ENCODE measurements around the gene SELENON.

The SELENON gene

DNA sequence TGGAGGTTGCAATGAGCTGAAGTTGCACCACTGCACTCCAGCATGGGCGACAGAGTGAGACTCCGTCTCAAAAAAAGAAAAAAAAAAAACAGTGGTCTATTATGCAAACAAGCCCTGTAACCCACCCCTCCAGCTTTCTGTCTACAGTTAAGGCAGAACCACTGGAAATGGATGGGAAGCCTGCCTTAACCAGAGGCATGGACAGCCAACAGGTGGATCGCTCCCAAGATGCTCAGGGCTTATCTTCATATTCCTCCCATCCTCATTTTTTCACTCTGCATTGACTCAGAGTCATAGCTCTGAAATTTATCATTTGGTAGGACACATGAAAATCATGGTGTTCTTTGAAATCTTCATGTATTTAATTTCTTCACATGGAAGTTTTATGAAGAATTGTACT is 28.5 kb downstream of the SELENON start:
- CTCF ChIA-PET, result no interaction called here
- no peak for TF ChIP-seq PKNOX1 (IDR thresholded peaks at IDR 0.05)
- TF ChIP-seq BHLHE40 (IDR thresholded peaks at IDR 0.05; ENCODE audit: borderline replicate concordance), result no peak
- TF ChIP-seq SP1 (IDR thresholded peaks at IDR 0.05), result no peak
- no peak for TF ChIP-seq CTBP1 (IDR thresholded peaks at IDR 0.05; ENCODE audit: borderline replicate concordance)
- TF ChIP-seq TARDBP (IDR thresholded peaks at IDR 0.05), result no peak
- TF ChIP-seq FOXM1 (IDR thresholded peaks at IDR 0.05; ENCODE audit: borderline replicate concordance), result no peak
- TF ChIP-seq FOXA1 (IDR thresholded peaks at IDR 0.05), result no peak
- TF ChIP-seq LEF1 (IDR thresholded peaks at IDR 0.05; ENCODE audit: borderline replicate concordance), result no peak
- TF ChIP-seq ARNT (IDR thresholded peaks at IDR 0.05), result no peak
- no peak for TF ChIP-seq ZNF384 (IDR thresholded peaks at IDR 0.05)
- TF ChIP-seq SUZ12 (IDR thresholded peaks at IDR 0.05), result no peak
- POLR2A ChIA-PET, result interaction anchor here (1.1 to 1.7 kb wide), 2 partner anchors 9 to 17 kb away, joined by 4 to 6 read pairs; partner anchors contain the start of gene MTFR1L
- no peak for DNase-seq (ENCODE audit: extremely low spot score)

DNA sequence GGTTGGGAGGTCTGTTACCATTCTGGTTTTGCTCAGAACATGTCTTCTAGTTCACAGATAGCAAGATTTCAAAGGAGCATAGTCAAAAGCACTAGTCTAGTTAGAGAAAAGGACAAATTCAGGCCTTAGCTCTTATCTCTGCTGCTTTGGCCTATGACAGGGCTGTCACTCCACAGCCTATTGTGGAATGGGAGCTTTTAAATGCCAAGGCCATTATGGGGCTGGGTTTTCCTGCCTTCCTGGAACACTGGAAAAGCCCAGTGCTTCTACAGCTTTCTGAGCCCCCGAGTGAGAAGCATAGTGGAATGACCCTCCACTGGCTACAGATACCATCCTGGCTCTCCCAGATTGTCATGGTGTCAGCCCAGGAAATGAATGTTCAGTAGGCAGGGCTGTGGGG is 29.1 kb downstream of the SELENON start:
- no peak for DNase-seq (ENCODE audit: extremely low spot score)
- TF ChIP-seq FOXA1 (IDR thresholded peaks at IDR 0.05), result no peak
- no peak for TF ChIP-seq LEF1 (IDR thresholded peaks at IDR 0.05; ENCODE audit: borderline replicate concordance)
- POLR2A ChIA-PET, result interaction anchor here (1.1 to 1.7 kb wide), 3 partner anchors 9 to 46 kb away, joined by 4 to 6 read pairs (median 5); partner anchors contain the start of genes MTFR1L and PAQR7
- CTCF ChIA-PET, result no interaction called here

DNA sequence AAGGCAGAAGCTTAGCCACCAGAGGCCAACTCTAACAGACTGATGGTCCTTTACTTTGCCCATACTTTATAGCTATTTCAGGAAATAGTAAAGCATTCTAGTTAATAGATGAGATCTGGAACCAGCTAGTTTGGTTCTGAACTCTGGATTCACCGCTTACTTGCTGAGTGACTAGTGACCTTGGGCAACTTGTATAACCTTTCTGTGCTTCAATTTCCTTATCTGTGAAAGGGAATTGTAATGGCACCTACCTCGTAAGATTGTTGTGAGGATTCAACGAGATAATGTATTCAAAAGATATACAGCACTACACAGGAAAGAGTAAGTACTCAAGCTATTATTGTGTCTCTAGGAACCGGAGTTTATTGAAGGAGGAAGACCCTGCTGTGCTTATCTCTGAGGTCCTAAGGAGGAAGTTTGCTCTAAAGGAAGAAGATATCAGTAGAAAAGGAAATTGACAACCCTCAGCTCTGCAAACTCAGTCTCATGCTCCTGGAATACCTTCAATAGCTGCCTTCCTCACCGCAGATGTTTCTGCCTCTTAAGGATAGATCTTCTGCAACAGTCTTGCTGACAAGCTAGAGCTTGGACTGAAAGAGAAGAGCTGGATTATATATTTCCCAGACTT is 31.7 kb downstream of the SELENON start:
- POLR2A ChIA-PET, result interaction anchor here (0.9 to 2.0 kb wide), 6 partner anchors 10 to 43 kb away, joined by 3 to 5 read pairs (median 3); no protein-coding TSS in a partner anchor
- no peak for DNase-seq (ENCODE audit: extremely low spot score)
- CTCF ChIA-PET, result no interaction called here
- TF ChIP-seq ELF4 (IDR thresholded peaks at IDR 0.05), result no peak
- TF ChIP-seq ZNF384 (IDR thresholded peaks at IDR 0.05), result no peak
- no peak for TF ChIP-seq FOXM1 (IDR thresholded peaks at IDR 0.05; ENCODE audit: borderline replicate concordance)
- TF ChIP-seq FOXA1 (IDR thresholded peaks at IDR 0.05), result no peak
- TF ChIP-seq NFRKB (IDR thresholded peaks at IDR 0.05), result no peak
- TF ChIP-seq FOXK2 (IDR thresholded peaks at IDR 0.05), result no peak
- no peak for TF ChIP-seq HDGF (IDR thresholded peaks at IDR 0.05; ENCODE audit: borderline replicate concordance)
- TF ChIP-seq CTBP1 (IDR thresholded peaks at IDR 0.05; ENCODE audit: borderline replicate concordance), result no peak
- TF ChIP-seq SP1 (IDR thresholded peaks at IDR 0.05), result no peak
- TF ChIP-seq TARDBP (IDR thresholded peaks at IDR 0.05), result no peak
- no peak for TF ChIP-seq PKNOX1 (IDR thresholded peaks at IDR 0.05)
- TF ChIP-seq SUZ12 (IDR thresholded peaks at IDR 0.05), result no peak
- no peak for TF ChIP-seq L3MBTL2 (conservative IDR thresholded peaks at IDR 0.05)
- no peak for TF ChIP-seq LEF1 (IDR thresholded peaks at IDR 0.05; ENCODE audit: borderline replicate concordance)
- TF ChIP-seq BHLHE40 (IDR thresholded peaks at IDR 0.05; ENCODE audit: borderline replicate concordance), result no peak
- no peak for TF ChIP-seq ARNT (IDR thresholded peaks at IDR 0.05)

DNA sequence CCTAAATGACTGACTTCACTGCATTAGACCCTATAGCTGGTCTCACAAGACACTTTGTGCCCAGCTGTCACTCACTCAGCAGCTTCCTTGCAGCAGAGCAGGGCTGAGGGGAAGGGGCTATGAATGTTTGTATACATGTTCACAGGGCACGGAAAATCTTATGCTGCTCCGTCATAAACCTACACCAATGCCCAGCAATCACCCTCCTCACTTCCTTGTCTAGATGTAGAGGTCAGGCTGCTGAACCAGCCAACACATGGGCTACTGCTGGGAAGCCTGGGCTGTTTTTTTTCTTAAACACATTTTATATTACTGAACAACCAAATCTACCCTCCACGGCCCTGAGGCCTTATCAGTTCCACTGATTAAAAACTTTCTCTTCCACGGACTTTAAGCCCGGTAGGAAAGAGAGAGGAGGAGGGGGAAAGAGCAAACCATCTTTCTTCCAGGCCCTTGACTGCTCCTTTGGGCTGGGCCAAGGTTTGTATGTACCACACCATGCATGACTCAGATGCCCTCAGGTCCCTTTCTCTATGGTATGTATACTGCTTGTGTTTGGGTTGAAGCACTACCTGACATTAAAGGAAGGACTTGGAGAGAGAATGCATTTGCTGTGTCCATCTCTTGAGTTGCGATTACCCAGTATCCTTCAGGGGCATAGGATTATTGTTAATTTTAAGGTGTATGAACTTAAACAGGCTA is 32.5 kb downstream of the SELENON start:
- ChIA-PET CTCF (no interaction called here), POLR2A (interaction anchor here (0.9 to 2.0 kb wide), 4 partner anchors 10 to 42 kb away, joined by 3 to 5 read pairs (median 3); no protein-coding TSS in a partner anchor)
- DNase-seq (ENCODE audit: extremely low spot score), result no peak
- TF ChIP-seq NFRKB (IDR thresholded peaks at IDR 0.05), result no peak

- ChIA-PET POLR2A (no interaction called here), CTCF (no interaction called here)
- no peak for TF ChIP-seq NFRKB (IDR thresholded peaks at IDR 0.05)
- no peak for TF ChIP-seq ELF4 (IDR thresholded peaks at IDR 0.05)
- TF ChIP-seq FOXK2 (IDR thresholded peaks at IDR 0.05), result no peak
- no peak for TF ChIP-seq TARDBP (IDR thresholded peaks at IDR 0.05)
- no peak for TF ChIP-seq BHLHE40 (IDR thresholded peaks at IDR 0.05; ENCODE audit: borderline replicate concordance)
- no peak for TF ChIP-seq SUZ12 (IDR thresholded peaks at IDR 0.05)
- TF ChIP-seq ZNF384 (IDR thresholded peaks at IDR 0.05), result no peak
- TF ChIP-seq L3MBTL2 (conservative IDR thresholded peaks at IDR 0.05), result no peak
- no peak for DNase-seq (ENCODE audit: extremely low spot score)
Observed at GRCh38 chr1:25833158-25833557, 33.2 kb downstream of the SELENON start.

- POLR2A ChIA-PET, result interaction anchor here (1.3 kb wide), 1 partner anchor 40 kb away, joined by 3 read pairs; the partner anchor contains the start of gene PAQR7
- no peak for TF ChIP-seq NFRKB (IDR thresholded peaks at IDR 0.05)
- TF ChIP-seq FOXK2 (IDR thresholded peaks at IDR 0.05), result no peak
- TF ChIP-seq BHLHE40 (IDR thresholded peaks at IDR 0.05; ENCODE audit: borderline replicate concordance), result no peak
- TF ChIP-seq FOXA1 (IDR thresholded peaks at IDR 0.05), result no peak
- TF ChIP-seq LEF1 (IDR thresholded peaks at IDR 0.05; ENCODE audit: borderline replicate concordance), result no peak
- no peak for TF ChIP-seq HDGF (IDR thresholded peaks at IDR 0.05; ENCODE audit: borderline replicate concordance)
- TF ChIP-seq L3MBTL2 (conservative IDR thresholded peaks at IDR 0.05), result no peak
- TF ChIP-seq PKNOX1 (IDR thresholded peaks at IDR 0.05), result no peak
- no peak for DNase-seq (ENCODE audit: extremely low spot score)
- CTCF ChIA-PET, result no interaction called here
Observed at GRCh38 chr1:25834894-25835293, 34.9 kb downstream of the SELENON start.
